ENCODE results near the gene UGT1A10. TPM values are rescaled to one million over a fixed set of nuclear protein-coding genes. Genes with fewer than 3 reads are reported as not detected.

The UGT1A10 gene
- total and polyA plus RNA-seq, 10 of the 15 experiments (the other 5 are each of a cell fraction or from before 2014, with no cell fraction given) = not detected

DNA sequence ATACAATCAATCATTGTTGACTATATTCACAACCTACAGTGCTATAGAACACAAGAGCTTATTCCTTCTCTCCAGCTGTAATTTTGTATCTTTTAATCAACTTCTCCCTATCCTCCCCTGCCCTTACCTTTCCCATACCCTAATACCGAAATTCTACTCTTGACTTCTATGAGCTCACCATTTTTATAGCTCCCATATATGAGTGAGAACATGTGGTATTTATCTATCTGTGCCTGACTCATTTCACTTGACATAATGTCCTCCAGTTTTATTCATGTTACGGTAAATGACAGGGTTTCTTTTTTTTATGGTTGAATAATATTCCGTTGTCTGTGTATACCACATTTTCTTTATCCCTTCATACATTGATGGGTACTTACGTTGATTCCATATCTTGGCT is 144.5 kb downstream of the UGT1A10 start (continued):
- TF ChIP-seq ZNF592 (IDR thresholded peaks at IDR 0.05) = no peak
- no peak for TF ChIP-seq WRNIP1 (IDR thresholded peaks at IDR 0.05; ENCODE audit: borderline replicate concordance, low read depth, low read length)
- no peak for TF ChIP-seq MYC (IDR thresholded peaks at IDR 0.05; ENCODE audit: insufficient read depth, insufficient read length, insufficient replicate concordance, low read length, severe bottlenecking)
- no peak for TF ChIP-seq SIN3A (IDR thresholded peaks at IDR 0.05; ENCODE audit: low read depth, low read length)
- TF ChIP-seq IRF5 (IDR thresholded peaks at IDR 0.05; ENCODE audit: borderline replicate concordance) = no peak
- TF ChIP-seq PAX8 (IDR thresholded peaks at IDR 0.05) = no peak
- TF ChIP-seq ESRRA (IDR thresholded peaks at IDR 0.05; ENCODE audit: low read length) = no peak

- Histone ChIP-seq H4K20me1 (ENCODE audit: control insufficient read depth, insufficient read depth) (no peaks in the 10 kb centered on the region), H3K4me3 (no peak overlapping the region), H3K36me3 (ENCODE audit: control insufficient read depth in 2 of 2, insufficient read depth in 2 of 2, low read length in 1 of 2) (no peaks in the 10 kb centered on the region), H3K9ac (ENCODE audit: control insufficient read depth, insufficient read depth, low read length) (no peak overlapping the region), H3K4me2 (ENCODE audit: control insufficient read depth, insufficient read depth) (no peak overlapping the region), H2AFZ (ENCODE audit: control insufficient read depth, low read depth, low read length) (no peak overlapping the region), H3K27ac (ENCODE audit: control insufficient read depth, insufficient read depth) (no peak overlapping the region), H3K79me2 (ENCODE audit: control insufficient read depth, insufficient read depth, low read length) (no peaks in the 10 kb centered on the region), H3K9me3 (replicated peaks; ENCODE audit: control insufficient read depth, insufficient read depth, low read length) (no peaks in the 10 kb centered on the region; the same call in 2 of the 3 replicates), H3K27me3 (replicated peaks in 1 of 2; ENCODE audit: control insufficient read depth in 2 of 2, insufficient read depth in 2 of 2, low read length in 1 of 2) (no peaks in the 10 kb centered on the region; a peak in 1 of 4 replicates), H3K4me1 (ENCODE audit: control insufficient read depth, insufficient read depth, low read length) (no peaks in the 10 kb centered on the region)
- FAIRE-seq = no peak
- 43% methylated on average over 7 of the region's 7 CpGs for WGBS (ENCODE audit: insufficient coverage, insufficient replicate concordance, low lambda C conversion rate, missing lambda C conversion rate)
- SMC1A ChIA-PET (ENCODE audit: uncharacterized antibody, unreplicated experiment) = no interaction called here
- no peak for DNase-seq (ENCODE audit: low read depth, low spot score)
- in situ Hi-C loops (cut with MboI) (no loop called here), intact Hi-C loops (cut with micrococcal nuclease; ENCODE audit: unreplicated experiment) (no loop called here)
- RAD21 ChIA-PET (ENCODE audit: unreplicated experiment) = no interaction called here
- no TSS peak for BruUV-seq (replicated peaks)
- TF ChIP-seq PKNOX1 (IDR thresholded peaks at IDR 0.05) (no peak), CHD4 (IDR thresholded peaks at IDR 0.05) (no peak), ETV6 (conservative IDR thresholded peaks at IDR 0.05 in 1 of 2, IDR thresholded peaks at IDR 0.05 in 1 of 2; ENCODE audit: borderline replicate concordance in 1 of 2, low read depth in 1 of 2) (no peak), MTA3 (IDR thresholded peaks at IDR 0.05; ENCODE audit: borderline replicate concordance, low read length) (no peak), ELK1 (IDR thresholded peaks at IDR 0.05; ENCODE audit: low read depth, low read length) (no peak)
- TF ChIP-seq, protein P1, sequence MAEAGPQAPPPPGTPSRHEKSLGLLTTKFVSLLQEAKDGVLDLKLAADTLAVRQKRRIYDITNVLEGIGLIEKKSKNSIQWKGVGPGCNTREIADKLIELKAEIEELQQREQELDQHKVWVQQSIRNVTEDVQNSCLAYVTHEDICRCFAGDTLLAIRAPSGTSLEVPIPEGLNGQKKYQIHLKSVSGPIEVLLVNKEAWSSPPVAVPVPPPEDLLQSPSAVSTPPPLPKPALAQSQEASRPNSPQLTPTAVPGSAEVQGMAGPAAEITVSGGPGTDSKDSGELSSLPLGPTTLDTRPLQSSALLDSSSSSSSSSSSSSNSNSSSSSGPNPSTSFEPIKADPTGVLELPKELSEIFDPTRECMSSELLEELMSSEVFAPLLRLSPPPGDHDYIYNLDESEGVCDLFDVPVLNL (IDR thresholded peaks at IDR 0.05; ENCODE audit: low read depth, low read length) = no peak
- no peak for ATAC-seq
- POLR2A ChIA-PET = no interaction called here
- CTCF ChIA-PET = no interaction called here
These were observed 153.3 kb downstream of the UGT1A10 start for GRCh38 chr2:233789554-233789953.

Measured in GM12878 (cell line).